Measurements from ENCODE around the gene HOXB1.

GRCh38 chr17:48562934-48563333, 32.1 kb upstream of the HOXB1 start:
- TF ChIP-seq, protein P1, sequence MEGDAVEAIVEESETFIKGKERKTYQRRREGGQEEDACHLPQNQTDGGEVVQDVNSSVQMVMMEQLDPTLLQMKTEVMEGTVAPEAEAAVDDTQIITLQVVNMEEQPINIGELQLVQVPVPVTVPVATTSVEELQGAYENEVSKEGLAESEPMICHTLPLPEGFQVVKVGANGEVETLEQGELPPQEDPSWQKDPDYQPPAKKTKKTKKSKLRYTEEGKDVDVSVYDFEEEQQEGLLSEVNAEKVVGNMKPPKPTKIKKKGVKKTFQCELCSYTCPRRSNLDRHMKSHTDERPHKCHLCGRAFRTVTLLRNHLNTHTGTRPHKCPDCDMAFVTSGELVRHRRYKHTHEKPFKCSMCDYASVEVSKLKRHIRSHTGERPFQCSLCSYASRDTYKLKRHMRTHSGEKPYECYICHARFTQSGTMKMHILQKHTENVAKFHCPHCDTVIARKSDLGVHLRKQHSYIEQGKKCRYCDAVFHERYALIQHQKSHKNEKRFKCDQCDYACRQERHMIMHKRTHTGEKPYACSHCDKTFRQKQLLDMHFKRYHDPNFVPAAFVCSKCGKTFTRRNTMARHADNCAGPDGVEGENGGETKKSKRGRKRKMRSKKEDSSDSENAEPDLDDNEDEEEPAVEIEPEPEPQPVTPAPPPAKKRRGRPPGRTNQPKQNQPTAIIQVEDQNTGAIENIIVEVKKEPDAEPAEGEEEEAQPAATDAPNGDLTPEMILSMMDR (conservative IDR thresholded peaks at IDR 0.05), result no peak
- no peak for TF ChIP-seq EZH2 (IDR thresholded peaks at IDR 0.05; ENCODE audit: low read depth)

Measured in PC-9 (cell line).